ENCODE results near the gene ARFGAP3. TPM values are rescaled to one million over a fixed set of nuclear protein-coding genes. Genes with fewer than 3 reads are reported as not detected.

ARFGAP3 gene
- total RNA-seq, 1 experiment from 2014 or later: 16.9 TPM

- TF ChIP-seq STAT6 (CRISPR knock-in tag; conservative IDR thresholded peaks at IDR 0.05; ENCODE audit: low read depth): no peak
- TF ChIP-seq NFYB (CRISPR knock-in tag; conservative IDR thresholded peaks at IDR 0.05; ENCODE audit: low read depth): no peak
Measured at GRCh38 chr22:42814215-42814614, 42.9 kb downstream of the ARFGAP3 start (continued).

- H3K27me3 Mint-ChIP-seq (ENCODE audit: low read depth): no peaks in the 10 kb centered on the region
- no peak overlapping the region for H3K27ac Mint-ChIP-seq
- H3K4me3 Mint-ChIP-seq: no peak overlapping the region
- H3K4me1 Mint-ChIP-seq: 0 out of 2 replicates have a peak, but pooled peaks cover 2% of the 10 kb centered on the region
- DNase-seq (ENCODE audit: low spot score): no peak
- TF ChIP-seq CREM (CRISPR knock-in tag; IDR thresholded peaks at IDR 0.05) (no peak), KAT7 (CRISPR knock-in tag; IDR thresholded peaks at IDR 0.05; ENCODE audit: borderline replicate concordance) (no peak), ZNF512 (CRISPR knock-in tag; IDR thresholded peaks at IDR 0.05; ENCODE audit: borderline replicate concordance) (no peak), PREB (CRISPR knock-in tag; IDR thresholded peaks at IDR 0.05; ENCODE audit: borderline replicate concordance) (no peak), TEAD4 (CRISPR knock-in tag; IDR thresholded peaks at IDR 0.05) (no peak), CBFB (CRISPR knock-in tag; IDR thresholded peaks at IDR 0.05; ENCODE audit: low read depth) (no peak), FOXP4 (CRISPR knock-in tag; IDR thresholded peaks at IDR 0.05) (no peak), NFE2L1 (CRISPR knock-in tag; IDR thresholded peaks at IDR 0.05) (no peak), ZNF317 (CRISPR knock-in tag; IDR thresholded peaks at IDR 0.05; ENCODE audit: borderline replicate concordance, low read depth) (no peak), TCF7 (CRISPR knock-in tag; IDR thresholded peaks at IDR 0.05; ENCODE audit: low read depth) (no peak), EMX1 (CRISPR knock-in tag; IDR thresholded peaks at IDR 0.05) (no peak), ATF6 (CRISPR knock-in tag; IDR thresholded peaks at IDR 0.05) (no peak), E2F1 (CRISPR knock-in tag; IDR thresholded peaks at IDR 0.05) (no peak), MAX (CRISPR knock-in tag; IDR thresholded peaks at IDR 0.05) (no peak), ZNF281 (CRISPR knock-in tag; IDR thresholded peaks at IDR 0.05) (no peak)
- H3K9me3 Mint-ChIP-seq: no peaks in the 10 kb centered on the region
- no peak for ATAC-seq
- peaks cover 7% of the 10 kb centered on the region for H3K36me3 Mint-ChIP-seq
- POLR2A ChIA-PET: no interaction called here
- CTCF ChIA-PET: interaction anchor here (2.1 kb wide), 1 partner anchor 54 kb away, joined by 5 read pairs; no protein-coding TSS in a partner anchor
Measured at GRCh38 chr22:42813501-42813900, 43.6 kb downstream of the ARFGAP3 start.

All from WTC11 (cell line).